Right renal cortex interstitium (tissue), 3 donors: ENCODE data around the gene ZNF222. TPM values are rescaled to one million over a fixed set of nuclear protein-coding genes. Genes with fewer than 3 reads are reported as not detected.

Source experiments
- DNase-seq, 3 donors: peaks; one replicate each; pipeline ENCODE4 v3.0.0-alpha.2; 2013; ENCODE audit warnings: low read depth in 3 of 3, low spot score in 2 of 3
- polyA plus RNA-seq, 3 donors: library from polyadenylated mRNA; unstranded; fragments of 120-200 nt; gene quantifications; one replicate each; pipeline ENCODE4 v1.2.1, GENCODE V29; 2013; ENCODE audit not compliant: insufficient read length in 3 of 3

ZNF222 gene
- 10 to 100 TPM in 2 of 3 donors, 1 to 10 TPM in 1; 10.0 to 10.9 (median 10.2) TPM for polyA plus RNA-seq

- DNase-seq = peak; percentile 72 to 79 (median 77)
Observed at GRCh38 chr19:44025217-44025936, at the start of gene ZNF222. ZNF222 (plus strand) TSS chr19:44025379; CDS start chr19:44025437, 58 bp downstream.

GRCh38 chr19:43976732-43977131 is 48.4 kb upstream of the ZNF222 start:
- DNase-seq = no peak

- DNase-seq = no peak
Observed at GRCh38 chr19:43983544-43983911, 41.7 kb upstream of the ZNF222 start.

- DNase-seq = peak; percentile 91 to 93 (median 92)
Observed at GRCh38 chr19:43983912-43984686, 41.1 kb upstream of the ZNF222 start, which contains the start of gene ZNF155. ZNF155 (plus strand) TSS chr19:43984188; CDS start chr19:43988544, 4,356 bp downstream.

- no peak for DNase-seq
Observed at GRCh38 chr19:43984687-43985000, 40.5 kb upstream of the ZNF222 start.

GRCh38 chr19:43997631-43998290 is 27.4 kb upstream of the ZNF222 start:
- DNase-seq = no peak

- DNase-seq = no peak
Observed at GRCh38 chr19:44002212-44002565, 23.0 kb upstream of the ZNF222 start.

- DNase-seq = peak; percentile 87 to 96 (median 92)
Observed at GRCh38 chr19:44002566-44003460, 22.4 kb upstream of the ZNF222 start, which contains the start of gene ZNF230. ZNF230 (plus strand) TSS chr19:44002957; CDS start chr19:44007079, 4,122 bp downstream.

GRCh38 chr19:44003461-44004009 is 21.6 kb upstream of the ZNF222 start:
- DNase-seq = no peak

GRCh38 chr19:44005973-44006372 is 19.2 kb upstream of the ZNF222 start:
- no peak for DNase-seq

GRCh38 chr19:44007473-44007872 is 17.7 kb upstream of the ZNF222 start:
- no peak for DNase-seq

GRCh38 chr19:44010468-44010867 is 14.7 kb upstream of the ZNF222 start:
- DNase-seq = no peak

GRCh38 chr19:44019498-44019897 is 5.7 kb upstream of the ZNF222 start:
- no peak for DNase-seq

GRCh38 chr19:44021221-44021620 is 4.0 kb upstream of the ZNF222 start:
- DNase-seq = no peak

GRCh38 chr19:44024900-44025216 is 321 bp upstream of the ZNF222 start:
- DNase-seq = no peak

- DNase-seq = no peak
Observed at GRCh38 chr19:44026622-44027021, 1.4 kb downstream of the ZNF222 start.

- DNase-seq = no peak
Observed at GRCh38 chr19:44032001-44032610, 6.9 kb downstream of the ZNF222 start.

GRCh38 chr19:44042147-44042546 is 17.0 kb downstream of the ZNF222 start:
- DNase-seq = no peak

GRCh38 chr19:44050740-44051649 is 25.8 kb downstream of the ZNF222 start:
- DNase-seq = no peak
